ENCODE data around the gene PTGR2. TPM values are rescaled to one million over a fixed set of nuclear protein-coding genes. Genes with fewer than 3 reads are reported as not detected.

Gene PTGR2
- total RNA-seq, 2 donors from 2014 or later, result 7.7 to 21.5 TPM

DNA sequence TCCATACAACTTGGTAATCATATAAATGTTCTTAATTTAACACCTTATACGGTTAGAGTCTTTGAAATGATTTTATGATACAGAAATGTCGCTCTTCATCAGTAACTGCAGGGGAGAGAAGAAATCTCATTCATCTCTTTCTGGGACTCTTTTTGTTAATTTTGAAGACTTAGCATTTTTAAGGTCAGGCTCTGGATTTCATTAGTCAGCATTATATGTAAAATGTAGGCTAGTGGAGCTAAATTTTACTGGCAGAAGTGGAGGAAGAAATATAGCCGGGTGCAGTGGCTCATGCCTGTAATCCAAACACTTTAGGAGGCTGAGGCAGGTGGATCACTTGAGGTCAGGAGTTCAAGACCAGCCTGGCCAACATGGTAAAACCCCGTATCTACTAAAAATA, 4.7 kb upstream of the PTGR2 start:
- H3K27me3 ChIP-seq (ENCODE audit: control insufficient read depth, insufficient read depth, low read length, poor library complexity, severe bottlenecking), result no peaks in the 10 kb centered on the region
- H3K27ac ChIP-seq (ENCODE audit: low read depth, low read length), result no peak overlapping the region
- Mint-ChIP-seq H3K9me3 (peaks cover 8% of the 10 kb centered on the region), H3K27me3 (ENCODE audit: insufficient read depth) (no peaks in the 10 kb centered on the region), H3K4me3 (no peak overlapping the region), H3K4me1 (peaks cover 7% of the 10 kb centered on the region), H3K36me3 (ENCODE audit: low read depth) (no peaks in the 10 kb centered on the region), H3K27ac (no peak overlapping the region)
- H3K36me3 ChIP-seq (ENCODE audit: control insufficient read depth, insufficient read depth, low read length), result no peaks in the 10 kb centered on the region
- no peak for DNase-seq
- H3K4me1 ChIP-seq (ENCODE audit: control insufficient read depth, insufficient read depth, low read length), result no peaks in the 10 kb centered on the region
- no peak overlapping the region for H3K9ac ChIP-seq (ENCODE audit: extremely low read depth, low read length, poor library complexity, severe bottlenecking)
- TF ChIP-seq CTCF (conservative IDR thresholded peaks at IDR 0.05), result no peak
- peaks cover 8% of the 10 kb centered on the region for H3K9me3 ChIP-seq (ENCODE audit: control insufficient read depth, low read length)
- 92 to 95% methylated on average over 2 to 4 of the region's 4 CpGs for WGBS, 2 experiments (ENCODE audit: insufficient coverage in 1 of 2, insufficient read length in 1 of 2)
- no peak overlapping the region for H3K4me3 ChIP-seq (ENCODE audit: low read length)

- no peak for DNase-seq
- Histone ChIP-seq H3K4me3 (ENCODE audit: low read length) (peak overlapping the region; percentile 98), H3K9me3 (ENCODE audit: control insufficient read depth, low read length) (peaks cover 2% of the 10 kb centered on the region), H3K27ac (ENCODE audit: low read depth, low read length) (no peak overlapping the region), H3K9ac (ENCODE audit: extremely low read depth, low read length, poor library complexity, severe bottlenecking) (peak overlapping the region; percentile 99), H3K36me3 (ENCODE audit: control insufficient read depth, insufficient read depth, low read length) (peaks cover 14% of the 10 kb centered on the region), H3K4me1 (ENCODE audit: control insufficient read depth, insufficient read depth, low read length) (no peaks in the 10 kb centered on the region), H3K27me3 (ENCODE audit: control insufficient read depth, insufficient read depth, low read length, poor library complexity, severe bottlenecking) (no peaks in the 10 kb centered on the region)
- no peak for TF ChIP-seq CTCF (conservative IDR thresholded peaks at IDR 0.05)
- Mint-ChIP-seq H3K27ac (peak overlapping the region; percentile 86), H3K9me3 (peaks cover 2% of the 10 kb centered on the region), H3K36me3 (ENCODE audit: low read depth) (no peaks in the 10 kb centered on the region), H3K4me3 (peak overlapping the region; percentile 94), H3K27me3 (ENCODE audit: insufficient read depth) (no peaks in the 10 kb centered on the region), H3K4me1 (peaks cover 11% of the 10 kb centered on the region)
- WGBS, 2 experiments (ENCODE audit: insufficient coverage in 1 of 2, insufficient read length in 1 of 2), result 65 to 93% methylated on average over 4 to 6 of the region's 6 CpGs
Observed at GRCh38 chr14:73851000-73851399, 631 bp upstream of the PTGR2 start.

GRCh38 chr14:73859145-73859544, 7.5 kb downstream of the PTGR2 start:
- Mint-ChIP-seq H3K36me3 (ENCODE audit: low read depth) (peaks cover 28% of the 10 kb centered on the region), H3K27ac (no peak overlapping the region), H3K9me3 (no peaks in the 10 kb centered on the region), H3K27me3 (ENCODE audit: insufficient read depth) (no peaks in the 10 kb centered on the region), H3K4me3 (no peak overlapping the region), H3K4me1 (no peaks in the 10 kb centered on the region)
- Histone ChIP-seq H3K4me1 (ENCODE audit: control insufficient read depth, insufficient read depth, low read length) (no peaks in the 10 kb centered on the region), H3K27ac (ENCODE audit: low read depth, low read length) (no peak overlapping the region), H3K4me3 (ENCODE audit: low read length) (no peak overlapping the region), H3K9ac (ENCODE audit: extremely low read depth, low read length, poor library complexity, severe bottlenecking) (no peak overlapping the region), H3K36me3 (ENCODE audit: control insufficient read depth, insufficient read depth, low read length) (peaks cover 43% of the 10 kb centered on the region), H3K9me3 (ENCODE audit: control insufficient read depth, low read length) (no peaks in the 10 kb centered on the region), H3K27me3 (ENCODE audit: control insufficient read depth, insufficient read depth, low read length, poor library complexity, severe bottlenecking) (no peaks in the 10 kb centered on the region)
- DNase-seq, result no peak
- TF ChIP-seq CTCF (conservative IDR thresholded peaks at IDR 0.05), result no peak

Data from endodermal cell (in vitro differentiated cells).